ENCODE measurements around the gene OSBPL8.

OSBPL8 gene, protein sequence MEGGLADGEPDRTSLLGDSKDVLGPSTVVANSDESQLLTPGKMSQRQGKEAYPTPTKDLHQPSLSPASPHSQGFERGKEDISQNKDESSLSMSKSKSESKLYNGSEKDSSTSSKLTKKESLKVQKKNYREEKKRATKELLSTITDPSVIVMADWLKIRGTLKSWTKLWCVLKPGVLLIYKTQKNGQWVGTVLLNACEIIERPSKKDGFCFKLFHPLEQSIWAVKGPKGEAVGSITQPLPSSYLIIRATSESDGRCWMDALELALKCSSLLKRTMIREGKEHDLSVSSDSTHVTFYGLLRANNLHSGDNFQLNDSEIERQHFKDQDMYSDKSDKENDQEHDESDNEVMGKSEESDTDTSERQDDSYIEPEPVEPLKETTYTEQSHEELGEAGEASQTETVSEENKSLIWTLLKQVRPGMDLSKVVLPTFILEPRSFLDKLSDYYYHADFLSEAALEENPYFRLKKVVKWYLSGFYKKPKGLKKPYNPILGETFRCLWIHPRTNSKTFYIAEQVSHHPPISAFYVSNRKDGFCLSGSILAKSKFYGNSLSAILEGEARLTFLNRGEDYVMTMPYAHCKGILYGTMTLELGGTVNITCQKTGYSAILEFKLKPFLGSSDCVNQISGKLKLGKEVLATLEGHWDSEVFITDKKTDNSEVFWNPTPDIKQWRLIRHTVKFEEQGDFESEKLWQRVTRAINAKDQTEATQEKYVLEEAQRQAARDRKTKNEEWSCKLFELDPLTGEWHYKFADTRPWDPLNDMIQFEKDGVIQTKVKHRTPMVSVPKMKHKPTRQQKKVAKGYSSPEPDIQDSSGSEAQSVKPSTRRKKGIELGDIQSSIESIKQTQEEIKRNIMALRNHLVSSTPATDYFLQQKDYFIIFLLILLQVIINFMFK

DNA sequence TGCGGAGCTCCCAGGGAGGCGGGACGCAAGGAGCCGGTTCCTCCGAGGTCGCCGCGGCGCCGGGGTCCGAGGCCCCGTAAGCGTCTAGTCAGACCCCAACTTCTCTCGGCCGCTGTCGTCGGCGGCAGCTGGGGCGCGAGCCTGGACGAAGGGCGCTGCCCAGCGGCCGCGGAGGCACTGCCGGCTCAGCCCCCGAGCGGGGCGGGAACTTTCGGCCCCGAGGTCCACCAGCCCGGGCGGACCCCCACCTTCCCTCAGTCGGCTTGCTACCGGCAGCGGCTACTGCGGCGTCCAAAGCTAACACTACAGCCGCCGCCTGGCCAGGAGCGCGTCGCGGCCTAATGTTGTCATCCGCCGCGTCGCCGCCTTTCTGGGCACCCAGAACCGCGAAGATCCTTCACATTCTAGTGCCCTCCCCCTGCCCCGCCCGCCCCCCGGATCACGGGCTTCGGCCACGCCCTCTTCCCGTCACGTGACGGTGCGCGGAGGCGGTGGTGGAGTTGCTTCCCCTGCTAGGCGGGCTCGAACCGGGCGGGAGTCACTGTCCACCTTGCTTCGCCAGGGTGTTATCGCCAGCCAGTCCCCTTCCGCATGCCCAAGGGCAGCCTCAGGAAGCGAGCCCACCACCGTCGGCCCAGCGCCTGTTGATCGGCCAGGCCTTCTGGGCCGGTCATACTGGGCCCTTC, at the start of gene OSBPL8:
Gene OSBPL8, minus strand, starts transcription at position 372 of the 686 bp plus-strand sequence. CDS start 72,220 bp downstream, outside the sequence.
- DNase-seq (ENCODE audit: low read depth), result peak; percentile 95

DNA sequence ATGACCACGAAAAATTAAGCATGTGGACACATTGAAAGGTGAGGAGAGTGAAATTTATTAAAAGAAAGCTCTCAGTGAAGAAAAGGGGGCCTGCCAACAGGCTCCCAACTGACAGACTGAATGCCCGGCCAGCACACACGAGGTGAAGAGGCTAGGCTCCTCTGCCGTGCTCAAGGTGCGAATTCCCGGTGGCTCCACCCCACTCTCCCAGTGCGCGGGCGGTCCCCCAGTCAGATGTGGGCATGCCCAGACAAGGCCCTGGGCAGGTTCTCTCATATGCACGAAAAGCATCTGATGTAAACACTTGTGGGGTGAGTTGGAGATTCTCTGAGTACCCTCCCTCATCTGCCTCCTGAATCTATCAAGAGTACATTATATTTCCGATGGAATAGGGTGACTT, 48.5 kb upstream of the OSBPL8 start:
- no peak for DNase-seq (ENCODE audit: low read depth)

DNA sequence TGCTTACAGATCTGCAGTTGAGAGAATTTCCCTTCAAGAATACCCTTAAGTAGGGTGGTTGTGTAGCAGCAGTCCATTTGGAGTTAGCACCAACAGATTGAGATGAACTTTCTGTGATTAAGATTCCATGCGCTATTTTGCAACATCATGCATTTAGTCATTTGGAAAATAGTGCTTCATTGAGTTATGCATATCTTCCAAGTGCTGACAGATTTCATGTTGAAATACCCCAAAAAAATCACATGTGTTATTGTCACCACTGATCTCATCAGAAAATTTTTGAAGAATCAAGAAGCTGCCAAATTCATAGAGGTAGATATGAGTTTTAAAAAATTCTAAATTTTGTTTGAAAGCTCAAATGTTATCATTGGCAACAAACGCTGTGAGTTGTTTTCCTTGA, 35.5 kb upstream of the OSBPL8 start:
- no peak for DNase-seq (ENCODE audit: low read depth)

DNA sequence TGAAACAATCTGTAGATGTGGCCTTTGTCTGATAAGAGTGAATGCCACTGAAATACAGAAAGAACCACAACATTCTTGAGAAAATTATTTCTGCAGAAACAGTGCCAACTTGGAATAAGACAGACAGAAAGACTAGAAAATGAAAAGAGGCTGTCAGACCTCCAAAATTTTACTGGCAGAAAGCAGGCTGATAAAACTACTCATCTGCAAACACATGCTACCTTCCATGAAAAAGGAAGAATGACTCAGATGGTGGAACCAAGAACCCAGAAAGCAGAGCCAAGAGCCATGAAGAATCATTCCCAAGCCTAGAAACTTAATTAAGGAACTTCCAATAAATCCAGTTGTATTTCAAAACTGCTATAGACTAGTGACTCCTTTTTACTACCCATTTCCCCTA, 31.9 kb upstream of the OSBPL8 start:
- no peak for DNase-seq (ENCODE audit: low read depth)

DNA sequence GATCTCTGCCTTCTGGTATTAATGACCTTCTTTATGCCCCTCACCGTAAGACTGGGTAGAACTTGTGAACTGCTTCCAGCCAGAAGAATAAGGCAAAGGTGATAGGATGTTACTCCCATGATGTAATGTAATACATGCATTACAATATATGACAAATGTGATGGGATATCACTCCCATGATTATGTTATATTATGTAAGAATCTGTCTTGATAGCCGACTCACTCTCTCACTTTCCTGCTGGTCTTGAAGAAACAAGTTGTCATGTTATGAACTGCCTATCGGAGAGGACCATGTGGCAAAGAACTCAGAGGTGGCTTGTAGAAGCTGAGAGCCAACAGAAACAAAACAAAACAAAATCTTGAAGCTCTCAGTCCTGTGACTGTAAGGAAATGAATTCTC, 30.6 kb upstream of the OSBPL8 start:
- DNase-seq (ENCODE audit: low read depth), result no peak

DNA sequence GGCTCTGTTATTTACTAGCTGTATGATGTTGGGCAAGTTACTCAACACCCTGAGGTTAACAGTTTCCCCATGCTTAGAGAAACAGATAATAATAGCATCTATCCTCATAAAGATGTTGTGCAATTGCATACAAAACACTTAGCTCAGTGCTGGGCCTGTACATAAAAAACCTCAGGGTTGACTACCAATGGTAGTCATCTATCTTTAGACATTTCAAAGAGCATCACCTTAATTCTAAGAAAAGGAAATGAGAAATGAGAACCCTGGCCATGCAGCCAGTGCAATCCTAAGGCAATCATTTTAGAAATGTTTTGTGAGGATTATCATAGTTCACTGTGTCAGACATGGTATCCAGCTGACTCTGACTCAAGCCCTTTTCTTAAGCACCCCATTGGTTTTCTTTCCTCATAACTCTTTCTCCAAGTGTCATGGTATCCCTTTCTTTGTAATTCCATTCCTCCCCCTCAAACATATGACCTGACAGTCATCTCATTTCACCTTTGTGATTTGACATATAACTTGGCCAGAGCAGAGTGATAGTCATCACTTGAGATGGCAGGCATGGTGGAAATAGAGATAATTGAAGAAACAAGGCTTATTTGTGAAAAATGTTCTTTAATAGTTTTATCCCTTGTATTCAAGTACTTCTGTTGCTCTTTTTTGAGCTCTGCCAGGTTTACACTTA, 29.5 kb upstream of the OSBPL8 start:
- no peak for DNase-seq (ENCODE audit: low read depth)

DNA sequence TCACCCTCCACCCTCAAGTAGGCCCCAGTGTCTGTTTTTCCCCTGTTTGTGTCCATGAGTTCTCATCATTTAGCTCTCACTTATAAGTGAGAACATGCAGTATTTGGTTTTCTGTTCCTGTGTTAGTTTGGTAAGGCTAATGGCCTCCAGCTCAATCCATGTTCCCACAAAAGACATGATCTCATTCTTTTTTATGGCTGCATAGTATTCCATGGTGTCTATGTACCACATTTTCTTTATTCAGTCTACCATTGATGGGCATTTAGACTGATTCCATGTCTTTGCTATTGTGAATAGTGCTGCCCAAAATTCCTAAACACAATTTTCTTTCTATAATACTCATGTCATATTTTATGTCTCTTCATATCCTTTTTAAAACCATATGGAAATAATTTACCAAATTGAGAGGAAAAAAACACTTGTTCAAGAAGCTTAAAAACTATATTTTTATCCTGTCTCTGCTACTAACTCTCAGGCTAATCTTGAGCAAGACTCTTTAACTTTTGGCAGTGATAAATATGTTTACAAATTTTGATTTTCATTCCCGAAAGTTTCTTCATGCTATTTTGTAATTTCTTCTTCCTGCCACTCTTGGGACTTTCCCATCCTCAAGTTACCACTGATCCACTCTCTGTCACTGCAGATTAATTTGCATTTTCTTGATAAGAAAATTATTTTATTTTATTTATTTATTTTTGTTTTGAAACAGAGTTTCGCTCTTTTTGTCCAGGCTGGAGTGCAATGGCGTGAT, 28.0 kb upstream of the OSBPL8 start:
- DNase-seq (ENCODE audit: low read depth), result no peak

DNA sequence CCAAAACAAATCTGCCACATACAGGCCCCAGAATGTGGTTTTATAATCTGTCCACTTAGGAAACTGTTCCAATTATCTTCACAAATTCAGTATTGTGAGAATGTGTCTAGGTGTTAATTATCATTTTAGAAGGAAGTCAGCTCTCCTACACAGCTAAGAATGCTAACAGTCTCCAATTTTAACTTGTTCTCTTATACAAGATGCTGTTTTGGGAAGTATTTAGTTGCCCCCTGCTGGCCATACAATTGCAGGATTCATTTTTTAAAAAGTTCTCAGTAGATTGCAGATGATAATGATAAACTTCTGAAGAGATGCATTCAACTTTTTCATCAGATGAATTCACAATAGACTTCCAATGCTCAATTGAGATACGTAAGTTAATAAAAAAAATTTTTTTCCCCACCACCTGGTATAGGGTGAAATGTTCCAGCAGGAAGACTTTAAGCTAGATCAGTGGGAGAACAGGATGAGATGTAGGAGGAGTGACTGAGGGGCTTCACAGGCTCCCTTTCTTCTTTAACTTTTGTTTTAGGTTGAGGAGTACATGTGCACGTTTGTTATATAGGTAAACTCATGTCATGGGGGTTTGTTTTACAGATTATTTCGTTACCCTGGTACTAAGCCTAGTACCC, 27.3 kb upstream of the OSBPL8 start:
- peak; percentile 12 for DNase-seq (ENCODE audit: low read depth)

DNA sequence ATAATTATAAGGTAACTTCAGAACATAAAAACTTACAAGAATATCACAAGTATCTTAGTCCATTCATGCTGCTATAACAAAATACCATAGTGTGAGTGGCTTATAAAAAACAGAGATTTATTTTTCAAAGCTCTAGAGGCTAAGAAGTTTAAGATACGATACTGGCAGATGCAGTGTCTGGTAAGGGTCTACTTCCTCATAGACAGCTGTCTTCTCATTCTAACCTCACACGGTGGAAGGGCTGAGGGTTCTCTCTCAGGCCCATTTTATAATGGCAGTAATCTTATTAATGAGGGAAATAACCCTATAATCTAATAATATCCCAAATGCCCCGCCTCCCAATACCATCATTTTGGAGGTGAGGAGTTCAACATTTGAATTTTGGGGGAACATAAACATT, 23.7 kb upstream of the OSBPL8 start:
- no peak for DNase-seq (ENCODE audit: low read depth)

DNA sequence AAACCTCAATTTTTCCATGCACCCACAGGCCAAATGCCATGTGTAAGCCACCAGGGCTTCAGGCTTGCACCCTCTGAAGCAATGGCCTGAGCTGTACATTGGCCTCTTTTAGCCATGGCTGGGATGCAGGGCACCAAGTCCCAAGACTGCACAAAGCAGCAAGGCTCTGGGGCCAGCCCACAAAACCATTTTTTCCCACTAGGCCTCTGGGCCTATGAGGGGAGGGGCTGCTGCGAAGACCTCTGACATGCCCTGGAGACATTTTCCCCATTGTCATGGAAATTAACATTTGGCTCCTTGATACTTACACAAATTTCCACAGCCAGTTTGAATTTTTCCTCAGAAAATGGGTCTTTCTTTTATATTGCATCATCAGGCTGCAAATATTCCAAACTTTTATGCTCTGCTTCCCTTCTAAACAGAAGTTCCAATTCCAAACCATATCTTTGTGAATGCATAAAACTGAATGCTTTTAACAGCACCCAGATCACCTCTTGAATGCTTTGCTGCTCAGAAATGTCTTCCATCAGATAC, 14.3 kb upstream of the OSBPL8 start:
- DNase-seq (ENCODE audit: low read depth), result no peak

DNA sequence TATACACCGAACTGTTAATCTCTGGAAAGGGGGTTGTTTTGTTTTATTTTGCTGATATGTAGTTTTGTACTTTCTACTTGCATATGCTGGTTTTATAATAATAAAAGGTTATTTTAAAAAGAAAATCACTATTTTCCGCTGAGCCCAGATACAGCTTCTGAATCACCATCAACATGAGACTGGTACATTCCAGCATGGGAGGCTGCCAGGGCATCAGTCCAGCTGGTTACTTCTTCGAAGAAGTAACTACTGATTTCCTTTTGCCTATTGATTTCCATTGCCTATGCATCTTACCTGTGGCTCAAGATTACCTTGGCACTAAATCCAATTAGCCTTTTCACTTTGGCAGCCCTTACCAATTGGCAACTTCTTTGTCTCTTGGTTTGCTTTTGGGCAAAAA, 11.7 kb upstream of the OSBPL8 start:
- DNase-seq (ENCODE audit: low read depth), result no peak

DNA sequence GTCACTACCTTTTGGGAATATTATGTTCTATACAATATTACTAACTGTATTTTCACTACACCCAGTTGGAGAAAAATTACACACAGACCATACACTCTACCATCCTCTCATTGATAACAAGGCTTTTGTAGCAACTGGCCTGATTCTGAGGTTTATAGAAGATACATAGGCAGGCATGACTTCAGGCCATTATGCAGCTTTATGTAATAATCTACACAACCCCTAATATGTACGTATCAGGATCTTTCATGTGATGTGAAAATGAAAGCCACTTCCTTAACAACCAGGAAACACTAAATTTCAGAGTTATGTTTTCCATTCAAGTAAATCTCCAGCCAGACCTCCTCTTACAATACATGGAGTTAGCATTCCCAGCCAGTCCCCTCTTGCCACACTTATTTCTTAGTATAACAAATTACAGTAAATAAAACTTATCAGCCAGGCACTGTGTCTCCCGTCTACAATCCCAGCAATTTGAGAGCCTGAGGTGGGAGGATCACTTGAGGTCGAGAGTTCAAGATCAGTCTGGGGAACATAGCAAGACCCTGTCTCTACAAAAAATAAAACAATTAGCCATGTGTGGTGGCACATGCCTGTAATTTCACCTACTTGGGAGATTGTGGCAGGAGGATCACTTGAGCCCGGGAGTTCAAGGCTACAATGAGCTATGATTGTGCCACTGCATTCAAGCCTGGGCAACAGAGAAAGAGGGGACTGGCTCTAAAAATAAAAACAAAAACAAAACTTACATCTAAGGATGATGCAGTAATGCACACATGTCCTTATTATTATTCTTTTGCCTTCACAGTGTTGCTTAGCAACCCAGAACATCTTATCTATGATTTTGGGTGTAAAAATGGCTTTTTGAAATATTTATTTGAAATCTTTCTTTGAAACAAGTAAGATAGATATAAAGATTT, 10.4 kb upstream of the OSBPL8 start:
- DNase-seq (ENCODE audit: low read depth), result no peak

DNA sequence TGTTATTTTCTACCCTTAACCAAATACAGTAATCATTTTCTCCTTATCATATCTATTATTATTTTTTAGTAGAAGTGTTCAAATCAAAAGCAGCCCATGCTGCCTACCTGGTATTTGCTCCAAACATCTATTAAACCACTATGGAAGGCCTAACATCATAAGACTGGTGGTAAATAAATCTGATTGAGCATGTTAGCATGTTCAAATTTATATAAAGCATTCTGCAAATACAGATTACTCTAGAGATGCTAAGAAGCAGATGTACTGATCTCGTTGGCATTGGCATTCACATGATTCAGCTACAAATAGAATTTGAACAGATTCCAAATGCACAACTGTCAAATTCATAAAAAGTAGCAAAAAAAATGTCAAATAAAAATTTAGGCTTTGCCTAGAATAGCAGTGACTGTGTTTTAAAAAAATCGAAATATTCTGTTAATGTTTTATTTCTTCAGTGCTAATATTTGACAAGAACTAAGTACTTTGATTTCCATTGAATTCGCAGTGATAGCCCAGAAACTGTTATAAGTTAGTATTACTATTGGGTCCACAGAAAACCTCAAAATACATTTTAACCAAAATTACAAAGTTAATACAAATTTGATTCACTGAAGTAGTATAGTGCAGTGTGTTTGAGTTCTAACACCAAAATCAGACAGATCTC, 9.4 kb upstream of the OSBPL8 start:
- no peak for DNase-seq (ENCODE audit: low read depth)

DNA sequence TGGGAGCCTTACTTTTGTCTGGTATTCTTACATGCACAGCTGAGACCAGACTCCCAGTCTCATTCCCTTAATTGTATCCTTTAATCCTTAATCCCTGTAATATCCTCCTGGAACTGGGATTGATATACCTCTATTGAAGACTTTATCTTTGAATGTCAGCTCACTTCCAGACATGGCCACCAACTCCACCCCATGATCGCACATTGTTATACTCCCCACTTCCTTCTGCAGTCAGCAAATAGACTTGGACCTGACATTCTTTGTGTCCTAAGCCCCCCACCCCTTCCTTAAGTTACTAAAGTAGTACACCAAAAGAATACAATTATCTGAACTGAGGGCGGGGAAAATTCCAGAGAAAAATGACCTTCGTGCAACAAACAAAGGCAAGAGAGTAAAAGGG, 8.6 kb upstream of the OSBPL8 start:
- DNase-seq (ENCODE audit: low read depth), result no peak

DNA sequence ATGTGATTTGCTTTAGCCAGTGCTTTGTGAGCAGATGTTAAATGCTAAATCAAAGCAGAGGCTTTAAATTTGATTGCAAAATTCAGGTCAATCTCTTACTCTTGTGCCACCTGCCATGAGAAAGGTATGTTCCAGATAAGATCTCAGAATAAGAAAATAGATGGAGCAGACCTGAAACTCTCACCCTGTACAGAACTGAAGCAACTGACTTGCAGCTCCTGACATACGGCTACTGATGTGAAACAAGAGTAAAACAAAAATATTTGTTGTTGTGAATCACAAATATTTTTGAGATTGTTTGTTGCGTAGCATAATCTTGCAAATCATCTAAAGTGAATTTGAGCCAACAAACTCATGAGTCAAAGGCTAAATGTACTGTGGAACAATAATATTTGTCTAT, 3.5 kb upstream of the OSBPL8 start:
- no peak for DNase-seq (ENCODE audit: low read depth)

DNA sequence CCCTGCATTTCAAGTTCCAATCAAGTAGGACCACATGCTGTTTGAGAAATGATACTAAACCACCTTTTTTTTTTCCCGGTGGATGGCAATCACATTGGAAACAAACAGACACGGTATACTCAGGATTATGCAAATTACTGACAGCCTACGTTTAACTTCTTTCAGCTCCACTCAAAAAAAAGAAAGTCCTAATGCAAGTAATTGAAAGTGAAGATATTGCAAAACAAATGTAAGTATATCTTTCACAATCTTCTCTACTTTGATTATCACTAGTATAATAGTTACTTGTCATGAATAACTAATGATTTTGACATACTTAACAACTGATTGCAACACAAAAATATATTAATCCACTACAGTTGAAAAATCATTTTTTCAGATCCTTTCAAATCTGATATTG, 2.6 kb upstream of the OSBPL8 start:
- no peak for DNase-seq (ENCODE audit: low read depth)

DNA sequence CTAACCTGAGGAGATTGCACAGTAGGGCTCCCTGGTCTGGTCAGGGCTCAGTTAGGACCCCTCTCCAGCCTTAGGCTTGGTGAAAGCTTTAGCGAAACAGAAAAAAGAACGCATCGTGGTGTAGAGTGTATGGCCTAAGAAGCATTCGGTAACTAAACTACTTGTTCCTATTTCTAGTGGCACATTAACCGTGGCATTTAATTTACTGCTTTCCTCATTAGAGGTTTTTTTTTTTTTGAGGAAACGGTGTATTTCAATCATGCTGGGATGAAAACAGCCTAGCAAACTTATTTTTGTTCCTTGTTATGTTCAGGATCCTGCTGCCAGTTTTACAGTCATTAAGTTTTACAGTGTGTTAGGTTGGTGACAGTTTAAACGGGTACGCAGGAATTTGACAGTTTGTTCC, 518 bp upstream of the OSBPL8 start:
- DNase-seq (ENCODE audit: low read depth), result no peak

DNA sequence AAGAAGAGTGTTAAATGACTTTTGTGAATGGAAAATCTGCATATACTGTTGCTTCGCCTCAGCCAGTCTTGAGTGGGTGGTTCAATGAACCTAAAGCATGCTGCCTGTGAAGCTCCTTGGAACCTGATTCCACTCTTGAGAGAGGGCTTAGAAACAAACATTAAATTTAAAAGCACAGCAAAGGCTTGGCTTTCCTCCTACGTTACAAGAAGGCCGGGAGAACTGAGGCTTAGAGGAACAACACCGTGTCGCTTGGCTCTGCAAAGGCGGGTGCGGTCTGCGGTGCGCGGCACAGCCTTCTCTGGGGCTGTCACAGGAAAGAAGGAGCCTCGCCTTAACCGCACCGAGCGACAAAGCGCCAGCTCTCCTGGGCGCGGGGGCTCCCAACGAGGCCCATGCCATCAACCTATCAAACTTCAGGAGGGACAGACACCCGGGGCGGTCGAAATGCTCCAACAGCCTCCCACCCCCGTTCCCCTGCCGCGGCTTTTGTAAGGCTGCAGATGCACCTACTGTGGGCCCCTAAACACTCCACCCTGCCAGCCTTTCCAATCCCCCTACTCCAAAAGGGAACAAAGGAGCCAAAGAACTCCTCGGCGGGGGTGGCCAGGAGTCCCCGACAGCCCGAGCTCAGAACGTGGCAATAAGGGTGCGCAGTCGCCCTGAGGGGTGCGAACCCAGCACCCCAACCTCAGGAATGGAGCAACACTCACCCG, 729 bp downstream of the OSBPL8 start:
- DNase-seq (ENCODE audit: low read depth), result peak; percentile 64
